Mucosa of stomach (tissue), 1 donor: ENCODE data around the gene SFXN4.

Experiments
- H3K27me3 ChIP-seq: one replicate; pipeline ENCODE4 v1.7.0; 2013; ENCODE audit warnings: mild to moderate bottlenecking, low read length; ENCODE audit not compliant: control insufficient read depth, insufficient read depth
- H3K36me3 ChIP-seq: one replicate; pipeline ENCODE4 v1.7.0; 2013; ENCODE audit warnings: low read length; ENCODE audit not compliant: control insufficient read depth, insufficient read depth
- H3K4me1 ChIP-seq: one replicate; pipeline ENCODE4 v1.7.0; 2013; ENCODE audit warnings: mild to moderate bottlenecking, low read length; ENCODE audit not compliant: control insufficient read depth, insufficient read depth
- H3K4me3 ChIP-seq: one replicate; pipeline ENCODE4 v1.7.0; 2013; ENCODE audit warnings: low read length
- H3K9ac ChIP-seq: one replicate; pipeline ENCODE4 v1.7.0; 2013; ENCODE audit warnings: mild to moderate bottlenecking, low read length, moderate library complexity
- H3K9me3 ChIP-seq: one replicate; pipeline ENCODE4 v1.7.0; 2013; ENCODE audit warnings: mild to moderate bottlenecking, low read length, moderate library complexity; ENCODE audit not compliant: control insufficient read depth
- donor health status: Pancreatic carcinoma.

SFXN4 gene

DNA sequence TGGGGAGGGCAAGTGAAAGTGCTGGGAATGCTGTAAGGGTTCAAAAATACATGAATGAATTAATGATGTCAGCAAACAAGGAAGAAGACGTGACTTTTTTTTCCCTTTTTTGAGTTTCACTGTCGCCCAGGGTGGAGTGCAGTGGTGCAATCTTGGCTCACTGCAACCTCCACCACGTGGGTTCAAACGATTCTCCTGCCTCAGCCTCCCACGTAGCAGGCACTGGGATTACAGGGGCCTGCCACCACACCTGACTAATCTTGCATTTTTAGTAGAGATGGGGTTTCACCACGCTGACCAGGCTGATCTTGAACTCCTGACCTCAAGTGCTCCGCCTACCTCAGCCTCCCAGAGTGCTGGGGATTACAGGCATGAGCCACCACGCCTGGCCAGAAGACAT lies 31.6 kb downstream of the SFXN4 start:
- peaks cover 11% of the 10 kb centered on the region for H3K36me3 ChIP-seq
- no peaks in the 10 kb centered on the region for H3K4me1 ChIP-seq
- no peaks in the 10 kb centered on the region for H3K27me3 ChIP-seq
- no peak overlapping the region for H3K9ac ChIP-seq
- H3K9me3 ChIP-seq: no peaks in the 10 kb centered on the region
- no peak overlapping the region for H3K4me3 ChIP-seq

DNA sequence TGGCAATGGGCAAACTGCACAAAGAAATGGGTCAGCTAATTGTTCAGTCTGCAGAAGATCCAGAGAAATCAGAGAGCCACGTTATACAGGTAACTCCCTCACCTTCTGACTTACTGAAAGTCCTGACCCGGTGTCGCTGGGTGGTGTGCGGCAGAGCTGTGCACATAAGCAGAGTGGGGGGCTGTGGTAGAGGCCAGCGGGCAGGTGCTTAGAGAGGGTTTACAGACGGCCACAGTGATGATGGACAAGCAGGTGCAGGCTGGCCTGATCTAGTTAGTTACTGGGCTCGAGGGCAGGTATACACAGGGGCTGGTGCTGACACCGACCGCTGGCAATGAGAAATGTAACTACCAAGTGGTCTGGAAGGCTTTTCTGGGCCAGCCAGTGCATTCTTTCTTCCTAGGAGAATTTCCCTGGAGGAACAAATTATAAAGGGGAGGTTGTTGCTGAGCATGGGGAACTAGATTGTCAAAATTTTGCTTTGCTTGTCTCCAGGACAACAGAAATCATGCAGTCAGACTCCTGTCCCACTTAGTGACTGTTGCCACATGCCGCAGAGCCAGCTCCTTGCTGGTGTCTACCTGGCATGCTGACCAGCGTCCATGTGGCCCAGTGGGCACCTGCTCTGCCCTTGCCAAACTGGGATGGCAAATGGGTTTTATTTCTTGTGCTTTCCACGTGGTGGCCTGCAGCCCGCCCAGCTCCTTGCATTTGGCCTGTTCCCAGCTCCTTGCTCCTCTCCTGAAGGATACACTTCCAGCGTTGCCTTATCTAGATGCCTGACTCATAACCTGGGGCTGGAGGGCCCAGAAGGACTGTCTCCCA lies 32.8 kb downstream of the SFXN4 start:
- Histone ChIP-seq H3K9ac (no peak overlapping the region), H3K4me1 (no peaks in the 10 kb centered on the region), H3K36me3 (peaks cover 11% of the 10 kb centered on the region), H3K4me3 (no peak overlapping the region), H3K27me3 (no peaks in the 10 kb centered on the region), H3K9me3 (no peaks in the 10 kb centered on the region)

DNA sequence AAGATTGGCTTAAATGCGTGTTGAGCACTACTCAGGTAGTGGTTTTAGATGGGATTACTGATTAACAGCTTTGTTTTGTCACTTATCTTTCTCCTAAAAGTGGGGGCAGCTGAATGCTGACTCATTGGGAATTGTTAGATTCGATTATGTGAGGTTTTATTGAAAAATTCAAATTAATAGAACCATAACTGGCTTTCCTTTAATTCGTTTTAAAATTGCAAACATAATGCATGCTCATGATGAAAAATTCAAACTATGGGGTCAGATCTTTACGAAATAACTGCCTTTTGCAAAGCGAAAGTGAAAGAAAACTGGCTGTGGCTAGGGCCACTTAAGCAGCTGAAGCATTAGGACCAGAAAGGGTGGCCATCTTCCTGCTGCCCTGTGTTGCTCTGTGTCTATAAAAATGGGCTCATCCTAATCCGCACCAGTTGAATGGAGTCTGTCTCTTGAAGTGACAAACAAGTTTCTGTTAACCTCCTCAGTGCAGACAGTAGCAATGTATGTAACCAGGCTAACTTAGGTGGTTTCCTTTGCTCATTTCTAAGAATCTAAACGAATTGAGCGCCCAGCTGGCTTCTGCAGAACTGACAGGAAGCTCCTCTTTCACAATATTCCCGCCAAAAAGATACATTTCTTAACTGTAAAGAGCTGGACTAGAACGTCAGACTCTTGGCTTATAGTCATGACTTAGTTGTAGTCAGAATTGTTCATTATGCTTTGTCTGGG lies 33.8 kb downstream of the SFXN4 start:
- Histone ChIP-seq H3K36me3 (peaks cover 11% of the 10 kb centered on the region), H3K4me1 (no peaks in the 10 kb centered on the region), H3K4me3 (no peak overlapping the region), H3K9me3 (no peaks in the 10 kb centered on the region), H3K27me3 (no peaks in the 10 kb centered on the region), H3K9ac (peak overlapping the region; percentile 31)

DNA sequence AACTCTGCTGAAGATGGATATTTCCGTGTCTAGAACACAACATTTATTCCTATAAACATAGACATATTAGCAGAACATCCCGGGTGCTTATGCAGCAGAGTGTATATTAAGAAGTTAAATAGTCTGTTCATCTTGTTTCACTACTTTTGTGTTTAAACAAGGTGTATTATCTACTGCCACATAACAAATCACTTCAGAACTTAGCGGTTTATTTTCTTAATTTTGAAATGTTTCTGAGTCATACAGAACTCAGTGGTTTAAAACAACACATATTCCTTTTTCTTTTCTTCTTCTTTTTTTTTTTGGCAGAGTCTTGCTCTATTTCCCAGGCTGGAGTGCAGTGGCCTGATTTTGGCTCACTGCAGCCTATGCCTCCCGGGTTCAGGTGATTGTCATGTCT lies 35.8 kb downstream of the SFXN4 start:
- no peaks in the 10 kb centered on the region for H3K4me1 ChIP-seq
- no peaks in the 10 kb centered on the region for H3K9me3 ChIP-seq
- peaks cover 11% of the 10 kb centered on the region for H3K36me3 ChIP-seq
- H3K27me3 ChIP-seq: no peaks in the 10 kb centered on the region
- H3K4me3 ChIP-seq: no peak overlapping the region
- H3K9ac ChIP-seq: no peak overlapping the region

DNA sequence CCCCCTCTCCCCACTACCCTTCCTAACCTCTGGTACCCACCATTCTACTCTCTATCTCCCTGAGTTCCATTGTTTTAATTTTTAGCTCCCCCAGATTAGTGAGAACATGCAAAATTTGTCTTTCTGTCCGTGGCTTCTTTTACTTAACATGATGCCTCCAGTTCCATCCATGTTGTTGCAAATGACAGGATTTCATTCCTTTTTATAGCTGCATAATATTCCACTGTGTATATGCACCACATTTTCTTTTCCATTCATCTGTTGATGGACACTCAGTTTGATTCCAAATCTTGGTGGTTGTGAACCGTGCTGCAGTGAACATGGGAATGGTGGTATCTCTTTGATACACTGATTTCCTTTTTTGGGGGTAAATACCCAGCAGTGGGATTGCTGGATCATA lies 39.6 kb downstream of the SFXN4 start:
- peaks cover 6% of the 10 kb centered on the region for H3K36me3 ChIP-seq
- H3K4me3 ChIP-seq: no peak overlapping the region
- no peak overlapping the region for H3K9ac ChIP-seq
- H3K27me3 ChIP-seq: no peaks in the 10 kb centered on the region
- H3K4me1 ChIP-seq: no peaks in the 10 kb centered on the region
- H3K9me3 ChIP-seq: no peaks in the 10 kb centered on the region

DNA sequence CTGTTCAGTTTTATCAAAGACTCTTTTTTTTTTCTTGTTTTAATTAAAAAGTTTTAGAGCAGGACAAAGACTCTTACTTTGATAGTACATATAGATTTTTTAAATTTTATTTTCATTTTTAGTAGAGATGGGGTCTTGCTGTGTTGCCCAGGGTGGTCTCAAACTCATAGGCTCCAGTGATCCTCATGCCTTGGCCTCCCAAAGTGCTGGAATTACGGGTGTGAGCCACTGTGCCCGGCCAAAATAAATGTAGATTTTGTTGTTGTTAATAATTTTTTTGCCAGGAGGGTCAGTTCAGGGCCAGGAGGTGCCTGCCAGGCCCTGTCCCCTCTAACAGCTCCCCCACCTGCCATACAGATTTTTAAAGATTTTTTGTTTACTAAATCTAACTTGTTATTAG lies 44.6 kb downstream of the SFXN4 start:
- Histone ChIP-seq H3K27me3 (no peaks in the 10 kb centered on the region), H3K9ac (no peak overlapping the region), H3K4me1 (no peaks in the 10 kb centered on the region), H3K4me3 (no peak overlapping the region), H3K36me3 (no peaks in the 10 kb centered on the region), H3K9me3 (no peaks in the 10 kb centered on the region)

DNA sequence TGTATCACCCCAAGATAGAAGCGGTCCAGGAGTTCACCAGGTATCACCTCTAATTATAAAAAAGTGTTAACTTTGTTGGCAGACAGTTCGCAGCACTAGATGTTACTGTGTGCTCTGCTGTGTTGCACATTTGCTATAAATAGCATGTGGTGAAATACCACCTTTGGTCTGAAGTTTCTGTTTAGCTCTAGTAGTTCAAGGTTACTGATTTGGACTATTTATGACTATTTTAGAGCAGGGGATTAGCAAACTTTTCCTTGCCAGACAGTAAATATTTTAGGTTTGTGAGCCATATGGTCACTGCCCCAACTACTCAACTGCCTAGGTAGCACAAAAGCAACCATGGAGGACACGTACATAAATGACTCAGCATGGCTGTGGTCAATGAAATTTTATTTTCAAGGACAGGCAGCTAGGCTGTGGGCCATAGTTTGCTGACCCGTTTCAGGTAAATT lies 45.1 kb downstream of the SFXN4 start:
- H3K36me3 ChIP-seq: no peaks in the 10 kb centered on the region
- H3K27me3 ChIP-seq: no peaks in the 10 kb centered on the region
- H3K4me1 ChIP-seq: no peaks in the 10 kb centered on the region
- H3K9ac ChIP-seq: no peak overlapping the region
- H3K4me3 ChIP-seq: no peak overlapping the region
- H3K9me3 ChIP-seq: no peaks in the 10 kb centered on the region

DNA sequence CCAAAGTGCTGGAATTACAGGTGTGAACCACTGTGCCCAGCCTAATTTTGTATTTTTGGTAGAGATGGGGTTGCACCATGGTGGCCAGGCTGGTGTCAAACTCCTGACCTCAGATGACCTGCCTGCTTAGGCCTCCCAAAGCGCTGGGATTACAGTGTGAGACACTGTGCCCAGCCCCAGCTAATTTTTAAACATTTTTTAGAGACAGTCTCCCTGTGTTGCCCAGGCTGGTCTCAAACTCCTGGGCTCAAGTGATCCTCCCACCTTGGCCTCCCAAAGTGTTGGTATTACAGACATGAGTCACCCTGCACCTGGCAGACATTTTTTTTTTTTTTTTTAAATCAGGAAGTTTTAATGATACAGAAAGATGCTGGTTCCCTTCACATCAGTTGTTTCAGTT lies 46.1 kb downstream of the SFXN4 start:
- H3K36me3 ChIP-seq: no peaks in the 10 kb centered on the region

DNA sequence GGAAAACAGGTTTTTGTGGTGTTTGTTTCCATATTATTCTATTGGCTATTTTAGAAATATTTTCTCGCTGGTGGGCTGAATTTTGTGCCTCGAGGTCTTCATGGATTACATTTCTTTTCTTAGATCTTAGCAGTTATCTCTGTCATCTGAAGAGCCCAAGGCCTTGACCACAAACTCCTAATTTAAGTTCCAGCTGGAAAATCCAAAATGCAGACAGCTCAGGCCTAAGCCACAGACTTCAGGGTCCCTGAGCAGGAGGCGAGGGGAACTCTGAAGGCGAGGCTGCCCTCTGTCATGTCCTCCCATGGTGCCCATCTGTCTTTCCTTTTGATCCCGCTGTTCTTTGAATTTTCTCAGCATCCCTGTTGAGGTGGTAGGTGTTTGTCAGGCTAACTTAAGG lies 47.3 kb downstream of the SFXN4 start:
- no peaks in the 10 kb centered on the region for H3K36me3 ChIP-seq
- no peaks in the 10 kb centered on the region for H3K4me1 ChIP-seq
- no peak overlapping the region for H3K9ac ChIP-seq
- no peak overlapping the region for H3K4me3 ChIP-seq
- no peaks in the 10 kb centered on the region for H3K9me3 ChIP-seq
- H3K27me3 ChIP-seq: no peaks in the 10 kb centered on the region

More for the DNA sequence above, 46.1 kb downstream of the SFXN4 start:
- no peak overlapping the region for H3K9ac ChIP-seq
- no peaks in the 10 kb centered on the region for H3K27me3 ChIP-seq
- no peaks in the 10 kb centered on the region for H3K9me3 ChIP-seq
- H3K4me3 ChIP-seq: no peak overlapping the region
- H3K4me1 ChIP-seq: no peaks in the 10 kb centered on the region

DNA sequence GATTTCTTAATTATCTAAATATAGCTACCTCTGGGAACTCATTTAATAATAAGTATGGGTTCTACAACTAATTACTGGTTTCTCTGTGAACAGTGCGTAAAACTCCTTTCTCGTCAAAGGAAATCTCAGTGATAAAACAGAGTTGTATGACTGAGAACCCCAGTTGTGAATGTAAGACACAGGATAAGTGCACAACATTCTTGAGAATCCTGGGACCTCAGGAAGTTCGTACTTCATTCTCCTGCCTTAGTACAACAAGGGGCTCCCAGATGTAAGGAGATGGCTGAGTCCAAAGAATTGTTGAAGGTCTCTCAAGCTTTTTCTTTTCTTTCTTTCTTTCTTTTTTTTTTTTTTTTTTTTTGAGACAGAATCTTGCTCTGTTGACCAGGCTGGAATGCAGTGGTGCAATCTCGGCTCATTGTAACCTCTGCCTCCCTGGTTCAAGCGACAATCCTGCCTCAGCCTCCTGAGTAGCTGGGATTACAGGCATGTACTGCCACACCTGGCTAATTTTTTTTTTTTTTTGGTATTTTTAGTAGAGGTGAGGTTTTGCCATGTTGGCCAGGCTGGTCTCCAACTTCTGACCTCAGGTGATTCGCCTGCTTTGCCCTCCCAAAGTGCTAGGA lies 49.1 kb downstream of the SFXN4 start:
- Histone ChIP-seq H3K36me3 (no peaks in the 10 kb centered on the region), H3K4me1 (no peaks in the 10 kb centered on the region), H3K4me3 (no peak overlapping the region), H3K9ac (no peak overlapping the region), H3K9me3 (no peaks in the 10 kb centered on the region), H3K27me3 (no peaks in the 10 kb centered on the region)

DNA sequence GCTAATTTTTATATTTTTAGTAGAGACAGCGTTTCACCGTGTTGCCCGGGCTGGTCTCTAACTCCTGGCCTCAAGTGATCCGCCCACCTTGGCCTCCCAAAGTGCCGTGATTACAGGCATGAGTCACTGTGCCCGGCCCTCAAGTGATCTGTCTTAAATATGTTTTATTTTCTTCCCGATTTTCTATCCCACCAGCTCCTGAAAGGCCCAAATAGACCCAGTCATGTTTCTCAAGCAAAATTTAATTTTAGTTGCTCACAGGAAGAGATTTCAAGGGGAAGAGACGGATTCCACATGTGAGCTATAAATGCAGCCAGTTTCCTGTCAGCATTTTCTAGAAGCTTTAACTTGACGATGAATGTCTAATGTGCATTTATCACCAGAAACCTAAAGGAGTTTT lies 49.6 kb downstream of the SFXN4 start:
- Histone ChIP-seq H3K36me3 (no peaks in the 10 kb centered on the region), H3K4me1 (no peaks in the 10 kb centered on the region), H3K4me3 (no peak overlapping the region), H3K9ac (no peak overlapping the region), H3K27me3 (no peaks in the 10 kb centered on the region), H3K9me3 (no peaks in the 10 kb centered on the region)
